DND-41 (cell line): ENCODE results near the gene GSN.

ENCODE experiments used
- ATAC-seq: fragments of 200-7000 bp; cut with Tn5 transposase; 3 replicates; pipeline ENCODE4 v1.9.1; 2021; ENCODE audit warnings: low read depth; ENCODE audit not compliant: insufficient read depth
- DNase-seq: peaks from one replicate; pipeline ENCODE4 v3.0.0-alpha.2; 2020
- H2AFZ ChIP-seq: 2 replicates; pipeline ENCODE4 v1.6.0; 2012; ENCODE audit warnings: low read depth, low read length
- H3K27ac ChIP-seq: 2 replicates; pipeline ENCODE4 v1.5.1; 2012; ENCODE audit warnings: low read length, inconsistent platforms
- H3K27me3 ChIP-seq: fragments of 200-600 bp; sonication (generic); 2 replicates; pipeline ENCODE4 v1.6.0; 2012; ENCODE audit warnings: low read length, mild to moderate bottlenecking, inconsistent platforms; ENCODE audit not compliant: insufficient read depth, poor library complexity
- H3K36me3 ChIP-seq: 2 replicates; pipeline ENCODE4 v1.5.1; 2012; ENCODE audit warnings: low read length, inconsistent platforms; ENCODE audit not compliant: insufficient read depth
- H3K4me1 ChIP-seq: 2 replicates; pipeline ENCODE4 v1.5.1; 2012; ENCODE audit warnings: mild to moderate bottlenecking, low read length; ENCODE audit not compliant: insufficient read depth
- H3K4me2 ChIP-seq: 2 replicates; pipeline ENCODE4 v1.6.0; 2012; ENCODE audit warnings: mild to moderate bottlenecking, moderate library complexity, low read length, inconsistent platforms; ENCODE audit not compliant: insufficient read depth
- H3K4me3 ChIP-seq, 2 experiments: fragments of 200-600 bp in 1 of 2; shearing (Covaris generic) in 1 of 2; 2 replicates each; pipeline ENCODE4 v1.5.1; 2012 to 2016; ENCODE audit warnings: inconsistent platforms in 2 of 2, low read length in 2 of 2, mild to moderate bottlenecking in 2 of 2, low read depth in 1 of 2, moderate library complexity in 1 of 2
- H3K79me2 ChIP-seq: 2 replicates; pipeline ENCODE4 v1.6.0; 2012; ENCODE audit warnings: low read length, inconsistent platforms; ENCODE audit not compliant: insufficient read depth
- H3K9ac ChIP-seq: 2 replicates; pipeline ENCODE4 v1.6.0; 2012; ENCODE audit warnings: low read depth, mild to moderate bottlenecking, inconsistent platforms, low read length, moderate library complexity
- H3K9me3 ChIP-seq: 2 replicates; pipeline ENCODE4 v1.5.1; 2012; ENCODE audit warnings: low read length, moderate library complexity, mild to moderate bottlenecking, inconsistent platforms; ENCODE audit not compliant: insufficient read depth, severe bottlenecking
- H4K20me1 ChIP-seq: 2 replicates; pipeline ENCODE4 v1.6.0; 2012; ENCODE audit warnings: low read length; ENCODE audit not compliant: insufficient read depth
- CTCF ChIP-seq: IDR thresholded peaks from 2 replicates; pipeline ENCODE4 v1.5.1; 2012; ENCODE audit warnings: borderline replicate concordance, low read length, moderate library complexity, mild to moderate bottlenecking; ENCODE audit not compliant: poor library complexity, severe bottlenecking; ENCODE audit errors: extremely low read depth
- EZH2 ChIP-seq: IDR thresholded peaks from 3 replicates; pipeline ENCODE4 v1.6.1; 2012; ENCODE audit warnings: borderline replicate concordance, low read depth, mild to moderate bottlenecking, moderate library complexity, low read length, inconsistent platforms; ENCODE audit not compliant: severe bottlenecking

GSN gene

GRCh38 chr9:121253162-121253561, 14.8 kb upstream of the GSN start:
- H3K9ac ChIP-seq: no peak overlapping the region
- H3K4me2 ChIP-seq: no peak overlapping the region
- no peak overlapping the region for H3K27ac ChIP-seq
- H4K20me1 ChIP-seq: no peaks in the 10 kb centered on the region
- H3K9me3 ChIP-seq: no peaks in the 10 kb centered on the region
- no peak overlapping the region for H3K4me3 ChIP-seq
- H3K4me1 ChIP-seq: no peaks in the 10 kb centered on the region
- no peaks in the 10 kb centered on the region for H3K79me2 ChIP-seq
- H3K27me3 ChIP-seq: peaks cover 3% of the 10 kb centered on the region
- no peaks in the 10 kb centered on the region for H3K36me3 ChIP-seq
- DNase-seq: no peak
- no peak for ATAC-seq
- TF ChIP-seq EZH2 (no peak), CTCF (no peak)
- H2AFZ ChIP-seq: no peak overlapping the region

- Histone ChIP-seq H3K9me3 (no peaks in the 10 kb centered on the region), H3K36me3 (no peaks in the 10 kb centered on the region), H3K9ac (no peak overlapping the region), H3K27me3 (peaks cover 3% of the 10 kb centered on the region), H3K27ac (no peak overlapping the region), H3K4me2 (no peak overlapping the region), H2AFZ (no peak overlapping the region), H3K79me2 (no peaks in the 10 kb centered on the region), H3K4me1 (no peaks in the 10 kb centered on the region), H4K20me1 (no peaks in the 10 kb centered on the region), H3K4me3 (no peak overlapping the region)
- TF ChIP-seq CTCF (no peak), EZH2 (no peak)
- DNase-seq: no peak
- no peak for ATAC-seq
These were observed 14.0 kb upstream of the GSN start for GRCh38 chr9:121253821-121254501.

GRCh38 chr9:121259498-121259897, 8.5 kb upstream of the GSN start:
- ATAC-seq: no peak
- no peak overlapping the region for H2AFZ ChIP-seq
- H4K20me1 ChIP-seq: no peaks in the 10 kb centered on the region
- H3K4me3 ChIP-seq: no peak overlapping the region
- TF ChIP-seq CTCF (no peak), EZH2 (no peak)
- H3K36me3 ChIP-seq: no peaks in the 10 kb centered on the region
- H3K9ac ChIP-seq: no peak overlapping the region
- H3K4me1 ChIP-seq: no peaks in the 10 kb centered on the region
- no peaks in the 10 kb centered on the region for H3K9me3 ChIP-seq
- H3K4me2 ChIP-seq: no peak overlapping the region
- H3K79me2 ChIP-seq: no peaks in the 10 kb centered on the region
- DNase-seq: no peak
- peaks cover 6% of the 10 kb centered on the region for H3K27me3 ChIP-seq
- no peak overlapping the region for H3K27ac ChIP-seq

- Histone ChIP-seq H2AFZ (no peak overlapping the region), H3K9ac (no peak overlapping the region), H3K4me3 (no peak overlapping the region), H3K36me3 (no peaks in the 10 kb centered on the region), H3K27me3 (peaks cover 6% of the 10 kb centered on the region), H3K4me2 (no peak overlapping the region), H3K4me1 (no peaks in the 10 kb centered on the region), H3K27ac (no peak overlapping the region), H3K79me2 (no peaks in the 10 kb centered on the region), H4K20me1 (no peaks in the 10 kb centered on the region), H3K9me3 (no peaks in the 10 kb centered on the region)
- TF ChIP-seq CTCF (no peak), EZH2 (no peak)
- DNase-seq (no peak), ATAC-seq (no peak)
These were observed 8.0 kb upstream of the GSN start for GRCh38 chr9:121259935-121260334.
